ENCODE data around the gene PLBD1. TPM values are rescaled to one million over a fixed set of nuclear protein-coding genes. Genes with fewer than 3 reads are reported as not detected.

Gene PLBD1
- polyA plus RNA-seq, 1 donor (not counting 4 experiments of a cell fraction or from before 2014, with no cell fraction given): 7.2 TPM

- H3K27me3 ChIP-seq (ENCODE audit: control insufficient read depth, extremely low read depth, insufficient read depth, low read length): no peaks in the 10 kb centered on the region
- H3K9me3 ChIP-seq (ENCODE audit: control insufficient read depth, low read depth, low read length): no peaks in the 10 kb centered on the region
- H3K27ac ChIP-seq (ENCODE audit: control insufficient read depth, insufficient read depth, low read length): no peak overlapping the region
- TF ChIP-seq EZH2 (IDR thresholded peaks at IDR 0.05; ENCODE audit: low read length) (no peak), CTCF (optimal IDR thresholded peaks at IDR 0.05 in 1 of 3, IDR thresholded peaks at IDR 0.05 in 1 of 3, conservative IDR thresholded peaks at IDR 0.05 in 1 of 3; ENCODE audit: extremely low read depth in 1 of 3, insufficient read depth in 2 of 3, low read length in 3 of 3) (no peak)
- H3K9ac ChIP-seq (ENCODE audit: control insufficient read depth, extremely low read depth, insufficient read depth, low read length): no peak overlapping the region
- no peak overlapping the region for H2AFZ ChIP-seq (ENCODE audit: control insufficient read depth, low read length)
- no peak overlapping the region for H3K4me3 ChIP-seq (ENCODE audit: control insufficient read depth in 2 of 3, extremely low read depth in 1 of 3, insufficient read depth in 2 of 3, low read depth in 1 of 3, low read length in 3 of 3)
- no peaks in the 10 kb centered on the region for H3K79me2 ChIP-seq (ENCODE audit: control insufficient read depth, insufficient read depth, low read length)
- H3K9me1 ChIP-seq (ENCODE audit: control insufficient read depth, extremely low read depth, insufficient read depth, low read length): no peaks in the 10 kb centered on the region
- no peak overlapping the region for H3K4me2 ChIP-seq (ENCODE audit: control insufficient read depth, extremely low read depth, insufficient read depth, low read depth, low read length)
- FAIRE-seq: no peak
- dilution Hi-C loops (cut with MboI; ENCODE audit: extremely low pct_ligation_motif_present, low sequenced_read_pairs): no loop called here
- no peaks in the 10 kb centered on the region for H3K36me3 ChIP-seq (ENCODE audit: control insufficient read depth in 2 of 2, extremely low read depth in 1 of 2, insufficient read depth in 2 of 2, low read length in 2 of 2)
- H4K20me1 ChIP-seq (ENCODE audit: control insufficient read depth, extremely low read depth, insufficient read depth, low read length): no peaks in the 10 kb centered on the region
- DNase-seq (ENCODE audit: low read depth, low spot score): no peak
- H3K4me1 ChIP-seq (ENCODE audit: control insufficient read depth, extremely low read depth, insufficient read depth, low read length): peaks cover 3% of the 10 kb centered on the region
Measured at GRCh38 chr12:14562279-14562678, 5.4 kb downstream of the PLBD1 start.

GRCh38 chr12:14561677-14562238 lies 5.9 kb downstream of the PLBD1 start:
- no peak overlapping the region for H3K27ac ChIP-seq (ENCODE audit: control insufficient read depth, insufficient read depth, low read length)
- no peak overlapping the region for H3K9ac ChIP-seq (ENCODE audit: control insufficient read depth, extremely low read depth, insufficient read depth, low read length)
- H3K27me3 ChIP-seq (ENCODE audit: control insufficient read depth, extremely low read depth, insufficient read depth, low read length): no peaks in the 10 kb centered on the region
- H3K79me2 ChIP-seq (ENCODE audit: control insufficient read depth, insufficient read depth, low read length): no peaks in the 10 kb centered on the region
- no peaks in the 10 kb centered on the region for H4K20me1 ChIP-seq (ENCODE audit: control insufficient read depth, extremely low read depth, insufficient read depth, low read length)
- no peaks in the 10 kb centered on the region for H3K9me3 ChIP-seq (ENCODE audit: control insufficient read depth, low read depth, low read length)
- FAIRE-seq: no peak
- H3K4me1 ChIP-seq (ENCODE audit: control insufficient read depth, extremely low read depth, insufficient read depth, low read length): no peaks in the 10 kb centered on the region
- dilution Hi-C loops (cut with MboI; ENCODE audit: extremely low pct_ligation_motif_present, low sequenced_read_pairs): no loop called here
- no peaks in the 10 kb centered on the region for H3K36me3 ChIP-seq (ENCODE audit: control insufficient read depth in 2 of 2, extremely low read depth in 1 of 2, insufficient read depth in 2 of 2, low read length in 2 of 2)
- H3K4me2 ChIP-seq (ENCODE audit: control insufficient read depth, extremely low read depth, insufficient read depth, low read depth, low read length): no peak overlapping the region
- H2AFZ ChIP-seq (ENCODE audit: control insufficient read depth, low read length): no peak overlapping the region
- no peak for DNase-seq (ENCODE audit: low read depth, low spot score)
- H3K9me1 ChIP-seq (ENCODE audit: control insufficient read depth, extremely low read depth, insufficient read depth, low read length): no peaks in the 10 kb centered on the region
- H3K4me3 ChIP-seq (ENCODE audit: control insufficient read depth in 2 of 3, extremely low read depth in 1 of 3, insufficient read depth in 2 of 3, low read depth in 1 of 3, low read length in 3 of 3): no peak overlapping the region
- no peak for TF ChIP-seq EZH2 (IDR thresholded peaks at IDR 0.05; ENCODE audit: low read length)
- no peak for TF ChIP-seq CTCF (optimal IDR thresholded peaks at IDR 0.05 in 1 of 3, IDR thresholded peaks at IDR 0.05 in 1 of 3, conservative IDR thresholded peaks at IDR 0.05 in 1 of 3; ENCODE audit: extremely low read depth in 1 of 3, insufficient read depth in 2 of 3, low read length in 3 of 3)

All from keratinocyte (primary cell).